HTR-8/SVneo (cell line): ENCODE measurements around the gene KAT6B.
"Not testable (repeated sequence)": the region's sequence is repeated elsewhere in the genome, so short reads cannot be mapped to it uniquely, and the experiment has no call there.

ENCODE experiments used
- DNase-seq: peaks from one replicate; pipeline ENCODE4 v3.0.0; 2011; ENCODE audit warnings: low spot score, mixed read lengths; ENCODE audit not compliant: insufficient read length
- FAIRE-seq: peaks from 2 replicates; lab custom pipeline; 2011; peaks lifted over from hg19 to GRCh38; lab: Jason Lieb, UNC

The KAT6B gene

GRCh38 chr10:74855439-74855838, 29.0 kb downstream of the KAT6B start:
- DNase-seq (no peak), FAIRE-seq (no peak)

GRCh38 chr10:74856940-74857339, 30.5 kb downstream of the KAT6B start:
- no peak for FAIRE-seq
- no peak for DNase-seq

GRCh38 chr10:74857586-74857985, 31.2 kb downstream of the KAT6B start:
- FAIRE-seq: no peak
- no peak for DNase-seq

- no peak for FAIRE-seq
- DNase-seq: no peak
Observed at GRCh38 chr10:74859546-74859945, 33.1 kb downstream of the KAT6B start.

GRCh38 chr10:74862625-74863024, 36.2 kb downstream of the KAT6B start:
- DNase-seq: no peak
- FAIRE-seq: no peak

- FAIRE-seq (no peak), DNase-seq (no peak)
Observed at GRCh38 chr10:74863551-74863950, 37.2 kb downstream of the KAT6B start.

GRCh38 chr10:74867351-74867750, 41.0 kb downstream of the KAT6B start:
- no peak for DNase-seq
- FAIRE-seq: no peak

GRCh38 chr10:74868392-74868977, 42.1 kb downstream of the KAT6B start:
- DNase-seq (no peak), FAIRE-seq (no peak)

- DNase-seq (no peak), FAIRE-seq (no peak)
Observed at GRCh38 chr10:74869635-74870034, 43.2 kb downstream of the KAT6B start.

- DNase-seq (no peak), FAIRE-seq (no peak)
Observed at GRCh38 chr10:74870191-74870590, 43.8 kb downstream of the KAT6B start.

- no peak for DNase-seq
- FAIRE-seq: no peak
Observed at GRCh38 chr10:74871595-74872382, 45.4 kb downstream of the KAT6B start.

GRCh38 chr10:74873803-74874454, 47.5 kb downstream of the KAT6B start:
- FAIRE-seq (no peak), DNase-seq (no peak)

GRCh38 chr10:74874649-74875048, 48.2 kb downstream of the KAT6B start:
- no peak for FAIRE-seq
- DNase-seq: no peak

- no peak for FAIRE-seq
- DNase-seq: no peak
Observed at GRCh38 chr10:74875068-74875467, 48.7 kb downstream of the KAT6B start.

- FAIRE-seq (no peak), DNase-seq (no peak)
Observed at GRCh38 chr10:74875966-74876365, 49.6 kb downstream of the KAT6B start.

- not testable (repeated sequence) for FAIRE-seq
Observed at GRCh38 chr10:74877054-74877453, 50.7 kb downstream of the KAT6B start.

GRCh38 chr10:74877898-74878297, 51.5 kb downstream of the KAT6B start:
- no peak for FAIRE-seq
- DNase-seq: no peak

More at GRCh38 chr10:74877054-74877453, 50.7 kb downstream of the KAT6B start:
- DNase-seq: not testable (repeated sequence)

- DNase-seq: no peak
- FAIRE-seq: no peak
Observed at GRCh38 chr10:74880041-74880440, 53.6 kb downstream of the KAT6B start.

GRCh38 chr10:74881253-74881884, 55.0 kb downstream of the KAT6B start:
- FAIRE-seq (no peak), DNase-seq (no peak)

- FAIRE-seq (no peak), DNase-seq (no peak)
Observed at GRCh38 chr10:74882427-74882826, 56.0 kb downstream of the KAT6B start.

- DNase-seq (no peak), FAIRE-seq (no peak)
Observed at GRCh38 chr10:74882831-74883230, 56.4 kb downstream of the KAT6B start.
